Psoas muscle (tissue), 8 donors: ENCODE data around the gene SCRT2. TPM values are rescaled to one million over a fixed set of nuclear protein-coding genes. Genes with fewer than 3 reads are reported as not detected.

Experiments
- ATAC-seq, 4 donors: fragments of 200-7000 bp; cut with Tn5 transposase; one replicate each; pipeline ENCODE4 v1.9.1; 2020; ENCODE audit warnings: moderate library complexity in 3 of 4, mild to moderate bottlenecking in 2 of 4
- DNase-seq, 2 donors: peaks; one replicate each; pipeline ENCODE4 v3.0.0-alpha.2; 2020
- H3K27ac ChIP-seq: fragments of 200-600 bp; one replicate; pipeline ENCODE4 v1.8.0; 2022
- H3K27me3 ChIP-seq, 3 donors: fragments of 200-600 bp in 1 of 3; one replicate each; pipeline versions ENCODE4 v1.6.1 to v1.8.0; 2013 to 2022; ENCODE audit warnings: low read length in 2 of 3, mild to moderate bottlenecking in 2 of 3, moderate library complexity in 1 of 3; ENCODE audit not compliant: insufficient read depth in 3 of 3
- H3K36me3 ChIP-seq, 2 donors: fragments of 200-600 bp in 1 of 2; one replicate each; pipeline versions ENCODE4 v1.6.1 to v1.8.0; 2013 to 2022; ENCODE audit warnings: low read depth in 1 of 2, mild to moderate bottlenecking in 1 of 2, moderate library complexity in 1 of 2; ENCODE audit not compliant: insufficient read depth in 1 of 2
- H3K4me1 ChIP-seq: fragments of 200-600 bp; one replicate; pipeline ENCODE4 v1.8.0; 2022
- H3K4me3 ChIP-seq: fragments of 200-600 bp; one replicate; pipeline ENCODE4 v1.8.0; 2022; ENCODE audit warnings: mild to moderate bottlenecking
- H3K9me3 ChIP-seq: fragments of 200-600 bp; one replicate; pipeline ENCODE4 v1.8.0; 2022
- WGBS, 3 donors: extraction: QIAGEN DNeasy Blood & Tissue Kit; methylation state at CpG; one replicate each; pipeline versions ENCODE4 v1.1.6 to v1.1.7; 2013; 5-methylcytosine and 5-hydroxymethylcytosine counted together
- intact Hi-C, 2 donors: fragments of 100-400 bp; cut with DNase I; formaldehyde crosslinking; loops; one replicate each; pipeline versions ENCODE4 v1.11.0 to v1.14.2; 2022
- polyA plus RNA-seq, 3 donors: library from polyadenylated mRNA; stranded (reverse); fragments of 200-250 nt; gene quantifications; one replicate each; pipeline ENCODE4 v1.2.3, GENCODE V29; 2013
- total RNA-seq, 4 donors: library from RNA; stranded (reverse); fragmentation: NEBNext Ultra II Directional in 2 of 4; extraction: Animal tissue kit (Norgen Biotek cat#: 25700) in 2 of 4; gene quantifications; one replicate each; pipeline versions ENCODE4 v1.2.1 to v1.2.4, GENCODE V29; 2021 to 2023
- TF ChIP-seq, protein P1 (sequence below): fragments of 200-600 bp; IDR thresholded peaks from one replicate; pipeline ENCODE4 v1.8.0; 2022; ENCODE audit warnings: antibody characterized with exemption
- donor health status: healthy with polysubstance abuse.
- donor health status: DM: no; HTN: no; CAD: no; lungs with moderate emphysema.
- donor health status: Bipolar disorder and iron deficiency.
- donor health status: healthy.
- donor health status: DM: yes; HTN: yes; CAD: no.
- donor health status: DM: no; HTN: no; CAD: no.
- donor health status: DM: no; HTN: no; CAD: no.
- donor health status: DM: yes; HTN: yes; CAD: no.

The SCRT2 gene
- total and polyA plus RNA-seq, 7 donors, result not detected

GRCh38 chr20:664151-664550 lies 11.5 kb downstream of the SCRT2 start:
- intact Hi-C loops, result loop anchor here (10.0 kb wide), 1 partner anchor 309 kb away; no protein-coding TSS in a partner anchor
- Histone ChIP-seq H3K4me1 (peaks cover 7% of the 10 kb centered on the region), H3K27ac (no peak overlapping the region), H3K36me3 (no peaks in the 10 kb centered on the region), H3K27me3 (peaks cover 0 to 52% (median 25%) of the 10 kb centered on the region in 3 donors), H3K9me3 (no peaks in the 10 kb centered on the region), H3K4me3 (no peak overlapping the region)
- DNase-seq (no peak), ATAC-seq (no peak)
- TF ChIP-seq, protein P1, sequence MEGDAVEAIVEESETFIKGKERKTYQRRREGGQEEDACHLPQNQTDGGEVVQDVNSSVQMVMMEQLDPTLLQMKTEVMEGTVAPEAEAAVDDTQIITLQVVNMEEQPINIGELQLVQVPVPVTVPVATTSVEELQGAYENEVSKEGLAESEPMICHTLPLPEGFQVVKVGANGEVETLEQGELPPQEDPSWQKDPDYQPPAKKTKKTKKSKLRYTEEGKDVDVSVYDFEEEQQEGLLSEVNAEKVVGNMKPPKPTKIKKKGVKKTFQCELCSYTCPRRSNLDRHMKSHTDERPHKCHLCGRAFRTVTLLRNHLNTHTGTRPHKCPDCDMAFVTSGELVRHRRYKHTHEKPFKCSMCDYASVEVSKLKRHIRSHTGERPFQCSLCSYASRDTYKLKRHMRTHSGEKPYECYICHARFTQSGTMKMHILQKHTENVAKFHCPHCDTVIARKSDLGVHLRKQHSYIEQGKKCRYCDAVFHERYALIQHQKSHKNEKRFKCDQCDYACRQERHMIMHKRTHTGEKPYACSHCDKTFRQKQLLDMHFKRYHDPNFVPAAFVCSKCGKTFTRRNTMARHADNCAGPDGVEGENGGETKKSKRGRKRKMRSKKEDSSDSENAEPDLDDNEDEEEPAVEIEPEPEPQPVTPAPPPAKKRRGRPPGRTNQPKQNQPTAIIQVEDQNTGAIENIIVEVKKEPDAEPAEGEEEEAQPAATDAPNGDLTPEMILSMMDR, result no peak
- WGBS, 3 donors, result 5 to 8% (median 5%) methylated on average over 28 to 60 of the region's 60 CpGs

GRCh38 chr20:663315-664090 lies 12.1 kb downstream of the SCRT2 start:
- peaks cover 0 to 52% (median 25%) of the 10 kb centered on the region in 3 donors for H3K27me3 ChIP-seq
- no peaks in the 10 kb centered on the region for H3K9me3 ChIP-seq
- H3K4me3 ChIP-seq, result peak overlapping the region; percentile 28
- WGBS, 3 donors, result 5 to 6% (median 6%) methylated on average over 65 to 84 of the region's 84 CpGs
- ATAC-seq, result no peak
- no peak overlapping the region for H3K27ac ChIP-seq
- TF ChIP-seq, protein P1, result no peak
- intact Hi-C loops, result loop anchor here (10.0 kb wide), 1 partner anchor 309 kb away; no protein-coding TSS in a partner anchor
- peaks cover 7% of the 10 kb centered on the region for H3K4me1 ChIP-seq
- H3K36me3 ChIP-seq, result no peaks in the 10 kb centered on the region
- DNase-seq, result no peak

GRCh38 chr20:662277-663192 lies 13.1 kb downstream of the SCRT2 start:
- no peak for DNase-seq
- no peak overlapping the region for H3K27ac ChIP-seq
- peaks cover 0 to 55% (median 25%) of the 10 kb centered on the region in 3 donors for H3K27me3 ChIP-seq
- ATAC-seq, result no peak
- no peaks in the 10 kb centered on the region for H3K36me3 ChIP-seq
- intact Hi-C loops, result loop anchor here (10.0 kb wide), 1 partner anchor 308 kb away; no protein-coding TSS in a partner anchor
- TF ChIP-seq, protein P1, result no peak
- WGBS, 3 donors, result 16 to 26% (median 25%) methylated on average over 15 to 16 of the region's 16 CpGs
- peaks cover 7% of the 10 kb centered on the region for H3K4me1 ChIP-seq
- no peak overlapping the region for H3K4me3 ChIP-seq
- H3K9me3 ChIP-seq, result no peaks in the 10 kb centered on the region

DNA sequence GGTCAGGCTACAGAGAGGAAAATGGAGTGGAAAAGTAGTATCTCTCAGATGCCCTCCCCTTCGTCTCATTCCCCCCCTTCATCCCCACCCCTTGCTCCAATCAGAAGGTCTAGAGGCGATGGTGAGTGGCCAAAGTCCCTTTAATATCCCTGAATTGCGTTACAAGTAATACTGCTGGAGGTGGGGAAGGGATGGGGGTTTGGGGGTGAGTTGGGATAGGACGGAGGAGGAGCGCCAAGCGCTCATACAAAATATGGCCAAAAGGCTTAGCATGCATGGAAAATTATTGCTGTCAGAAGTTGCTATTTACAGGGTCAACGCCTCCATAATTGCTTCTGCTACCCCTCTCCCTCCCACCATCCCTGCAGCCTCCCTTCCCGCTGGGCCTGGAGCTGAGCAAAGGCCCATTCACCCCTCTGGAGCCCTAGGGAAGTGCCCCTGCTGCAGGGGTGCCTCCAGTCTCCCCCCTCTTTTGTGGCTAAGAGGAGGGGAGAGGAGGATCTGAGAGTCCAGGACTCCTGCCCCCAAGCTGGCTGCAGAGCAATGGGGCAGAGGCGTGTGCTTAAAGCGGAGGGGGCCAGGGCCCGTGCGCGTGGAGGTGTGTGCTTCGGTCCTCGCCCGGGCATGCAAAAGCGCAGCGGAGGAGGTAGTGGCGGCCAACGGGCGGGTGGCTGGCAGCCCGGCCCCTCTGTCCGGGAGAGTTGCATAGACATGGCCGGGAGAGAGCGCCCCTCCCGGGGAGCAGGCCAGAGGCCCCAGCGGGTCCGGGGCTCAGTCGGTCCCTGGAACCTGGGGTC lies 13.9 kb downstream of the SCRT2 start:
- DNase-seq (no peak), ATAC-seq (no peak)
- WGBS, 3 donors, result 18 to 21% (median 21%) methylated on average over 29 of the region's 29 CpGs
- Histone ChIP-seq H3K27me3 (peaks cover 0 to 55% (median 25%) of the 10 kb centered on the region in 3 donors), H3K36me3 (no peaks in the 10 kb centered on the region), H3K27ac (no peak overlapping the region), H3K4me3 (no peak overlapping the region), H3K4me1 (no peaks in the 10 kb centered on the region), H3K9me3 (no peaks in the 10 kb centered on the region)
- intact Hi-C loops, result loop anchor here (10.0 kb wide), 1 partner anchor 307 kb away; no protein-coding TSS in a partner anchor
- TF ChIP-seq, protein P1, result no peak
